GM19043 (cell line): ENCODE measurements around the gene OXTR.

Source experiments
- ATAC-seq: cut with Tn5 transposase; IDR thresholded peaks from one replicate; pipeline ENCODE4 v1.9.1; 2021; ENCODE audit warnings: low read depth; ENCODE audit not compliant: unreplicated experiment

Gene OXTR

GRCh38 chr3:8769088-8769822, at the start of gene OXTR:
TSS of gene OXTR (minus strand) at chr3:8769613. CDS start at chr3:8768187, 1,426 bp downstream.
- peak; percentile 64 for ATAC-seq

DNA sequence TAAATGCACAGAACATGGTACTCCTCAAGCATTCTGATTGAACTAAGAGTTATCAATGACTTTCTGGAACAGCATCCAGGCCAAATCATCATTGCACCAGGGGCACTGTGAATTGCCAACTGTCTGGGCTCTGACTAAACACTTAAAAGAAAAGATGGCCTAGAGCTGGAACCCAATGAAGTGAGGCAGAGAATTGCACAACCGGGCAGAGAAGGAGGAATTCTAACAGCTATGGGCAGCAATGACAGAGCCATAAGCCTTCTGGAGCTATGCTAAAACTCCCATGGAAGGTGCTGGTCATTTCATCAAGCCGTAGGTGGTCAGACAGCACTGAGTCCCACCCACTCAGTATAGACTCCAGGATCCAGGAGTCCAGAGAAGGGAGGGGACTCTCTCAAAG, 48.1 kb upstream of the OXTR start:
- ATAC-seq: no peak

DNA sequence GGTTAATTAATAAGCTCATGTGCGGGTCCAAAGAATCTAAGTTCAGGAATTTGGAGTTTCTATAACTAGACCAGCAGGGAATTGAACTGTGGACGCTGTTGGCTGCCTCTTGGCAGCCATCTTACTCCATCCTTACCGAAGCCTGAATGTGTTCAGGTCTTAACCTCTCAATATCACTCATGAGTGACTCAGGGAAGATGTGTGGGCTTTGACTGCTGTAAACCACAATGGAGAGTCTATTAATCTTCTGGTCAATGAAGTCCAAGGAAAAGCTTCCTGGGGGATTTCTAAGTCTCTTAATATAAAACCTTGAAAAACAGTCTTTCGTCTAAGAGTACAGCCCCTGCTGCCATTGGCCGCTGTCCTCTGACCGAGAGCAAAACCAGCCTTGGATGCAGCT, 46.7 kb upstream of the OXTR start:
- ATAC-seq: no peak

DNA sequence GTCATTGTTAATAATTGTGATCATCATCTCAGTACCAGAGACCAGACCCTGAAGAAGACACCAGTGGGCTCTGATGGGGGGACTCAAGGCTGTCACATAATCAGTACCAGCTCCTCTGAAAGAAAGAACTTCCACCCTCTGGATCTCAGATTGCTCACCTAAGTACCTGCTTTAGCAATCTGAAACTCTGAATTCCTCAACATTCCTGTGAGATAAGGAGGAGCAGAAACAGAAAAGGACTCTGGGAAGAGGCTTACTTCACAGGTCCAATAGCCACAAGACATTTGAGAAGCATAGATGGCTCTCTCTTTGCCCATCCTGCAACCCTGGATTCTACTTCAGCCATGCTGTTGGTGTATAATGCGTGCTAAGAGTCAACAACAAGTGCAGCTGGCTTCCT, 44.0 kb upstream of the OXTR start:
- no peak for ATAC-seq

DNA sequence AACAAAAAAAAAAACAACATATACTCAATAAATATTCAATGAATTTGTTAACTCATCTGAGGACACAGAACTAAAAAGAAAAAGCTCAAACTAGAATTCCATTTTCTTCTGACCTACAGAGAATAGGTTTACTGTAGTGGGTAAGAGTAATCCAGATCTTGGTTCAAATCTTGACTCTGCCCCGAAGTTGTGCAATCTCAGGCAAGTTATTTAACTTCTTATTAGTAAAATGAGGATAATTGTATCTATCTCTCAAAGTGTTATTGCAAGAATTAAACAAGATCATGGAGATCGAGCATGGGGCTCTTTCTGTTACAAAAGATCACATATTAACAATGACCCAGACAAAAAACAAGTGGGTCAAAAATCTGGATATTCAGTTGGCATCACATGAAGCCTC, 41.1 kb upstream of the OXTR start:
- ATAC-seq: no peak

GRCh38 chr3:8805774-8806173, 36.4 kb upstream of the OXTR start:
- no peak for ATAC-seq

GRCh38 chr3:8802256-8802655, 32.8 kb upstream of the OXTR start:
- ATAC-seq: no peak

GRCh38 chr3:8800016-8800415, 30.6 kb upstream of the OXTR start:
- no peak for ATAC-seq

DNA sequence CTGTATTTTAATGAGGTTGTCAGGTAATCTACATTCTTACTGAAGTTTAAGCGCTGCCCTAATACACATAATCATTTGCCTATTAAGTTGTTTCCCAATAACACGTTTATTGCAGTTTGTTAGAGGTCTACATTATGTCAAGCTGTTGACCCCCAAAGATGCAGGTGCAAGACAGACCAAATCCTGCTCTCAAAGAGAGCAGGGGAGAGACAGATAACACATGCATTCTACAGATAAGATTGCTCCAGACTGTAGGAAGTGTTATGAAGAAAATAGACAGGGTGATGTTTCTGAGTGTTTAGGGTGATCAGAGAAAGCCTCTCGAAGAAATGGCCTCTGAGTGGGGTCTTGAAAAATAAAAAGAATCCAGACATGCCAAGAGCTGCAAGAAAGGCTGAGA, 24.8 kb upstream of the OXTR start:
- no peak for ATAC-seq

DNA sequence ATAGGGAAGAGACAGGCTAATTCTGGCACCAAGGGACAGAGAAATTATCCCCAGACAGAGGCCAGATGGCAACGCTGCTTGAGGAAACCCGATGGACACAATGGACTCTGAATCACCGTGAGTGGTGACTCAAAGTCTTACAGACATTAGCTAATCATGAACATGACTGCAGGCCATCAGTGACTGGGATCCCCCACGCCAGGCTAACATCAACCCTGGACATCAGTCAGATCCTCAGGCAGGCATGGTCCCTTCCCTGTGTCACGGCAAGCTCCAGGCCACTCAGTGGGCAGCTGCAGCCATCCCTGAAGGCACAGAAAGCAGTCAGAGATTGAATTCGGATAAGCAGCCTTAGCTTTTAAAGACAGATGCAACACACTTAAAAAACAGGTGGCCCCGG, 23.8 kb upstream of the OXTR start:
- no peak for ATAC-seq

DNA sequence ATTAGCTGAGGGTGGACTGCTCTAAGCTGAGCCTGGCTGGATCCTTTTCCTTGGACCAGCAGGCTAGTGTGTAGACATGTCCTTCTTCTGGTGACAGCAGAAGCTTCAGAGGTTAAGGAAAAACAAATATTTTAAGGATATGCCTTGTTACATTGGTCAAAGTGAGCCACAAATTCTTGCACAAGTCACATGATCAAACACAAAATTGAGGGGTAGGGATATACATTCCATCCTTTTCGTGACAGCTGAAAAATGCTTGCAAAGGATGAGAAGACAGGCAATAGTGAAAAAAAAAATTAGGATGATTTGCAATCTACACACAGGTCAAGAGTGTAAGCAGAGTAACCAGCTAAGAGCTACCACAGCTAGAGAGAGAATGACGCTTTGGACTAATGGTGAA, 21.1 kb upstream of the OXTR start:
- ATAC-seq: no peak

DNA sequence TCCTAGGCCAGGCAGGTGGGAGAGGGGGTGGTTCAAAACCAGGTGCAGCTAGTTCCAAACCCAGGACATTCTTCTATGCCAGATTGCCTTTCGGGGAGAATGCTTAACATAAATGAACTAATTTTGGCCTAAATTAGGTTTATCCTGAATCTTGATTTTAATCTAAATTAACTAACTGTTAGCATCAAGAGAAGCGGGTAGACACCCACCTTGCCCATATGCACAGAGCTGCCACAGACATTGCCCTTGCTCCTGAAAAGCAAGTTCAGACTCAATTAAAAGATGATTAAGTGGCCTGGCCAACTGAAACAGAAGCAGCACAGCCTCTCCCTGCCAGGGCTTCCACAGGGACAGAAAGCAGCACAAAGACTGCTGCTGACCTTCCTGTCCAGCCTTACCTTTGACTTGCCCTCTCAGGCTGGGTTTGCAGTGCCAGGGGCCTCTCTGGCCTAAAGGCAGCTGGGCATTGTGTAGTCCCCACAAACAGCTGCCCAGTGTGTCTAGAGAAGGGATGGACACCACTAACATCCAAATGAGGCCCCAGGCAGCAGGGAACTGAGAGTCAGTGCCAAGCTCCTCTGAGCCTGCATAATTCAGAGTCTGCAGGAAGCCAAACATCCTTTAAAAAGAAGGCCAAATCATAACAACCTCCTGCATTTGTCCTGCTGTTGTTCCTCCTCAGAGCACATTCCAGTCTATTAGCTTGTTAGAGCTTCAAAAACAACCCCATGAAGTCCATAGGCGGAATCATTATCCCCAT, 15.4 kb upstream of the OXTR start:
- ATAC-seq: no peak

DNA sequence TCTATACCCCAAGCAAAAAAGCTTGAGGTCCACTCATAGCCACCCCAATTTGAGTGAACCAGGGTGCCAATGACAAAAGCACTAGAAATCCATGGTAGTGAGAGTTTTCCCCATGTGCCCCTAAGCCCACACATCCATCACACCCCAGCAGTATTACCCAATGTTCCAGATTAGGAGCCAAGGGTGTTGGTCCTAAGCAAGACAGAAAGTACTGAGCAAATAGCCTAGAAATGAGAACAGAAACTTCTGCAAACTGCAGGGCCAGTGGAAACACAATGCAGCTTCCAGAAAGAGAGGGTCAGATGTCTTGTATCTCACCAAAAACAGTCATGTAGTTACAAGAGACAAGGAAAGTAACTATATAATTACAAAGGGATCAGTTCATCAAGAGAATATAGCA, 10.9 kb upstream of the OXTR start:
- no peak for ATAC-seq

- ATAC-seq: no peak
Measured at GRCh38 chr3:8778475-8778874, 9.1 kb upstream of the OXTR start.

- ATAC-seq: no peak
Measured at GRCh38 chr3:8777978-8778267, 8.5 kb upstream of the OXTR start.

- no peak for ATAC-seq
Measured at GRCh38 chr3:8777201-8777977, 8.0 kb upstream of the OXTR start.

- no peak for ATAC-seq
Measured at GRCh38 chr3:8776406-8776805, 7.0 kb upstream of the OXTR start.

DNA sequence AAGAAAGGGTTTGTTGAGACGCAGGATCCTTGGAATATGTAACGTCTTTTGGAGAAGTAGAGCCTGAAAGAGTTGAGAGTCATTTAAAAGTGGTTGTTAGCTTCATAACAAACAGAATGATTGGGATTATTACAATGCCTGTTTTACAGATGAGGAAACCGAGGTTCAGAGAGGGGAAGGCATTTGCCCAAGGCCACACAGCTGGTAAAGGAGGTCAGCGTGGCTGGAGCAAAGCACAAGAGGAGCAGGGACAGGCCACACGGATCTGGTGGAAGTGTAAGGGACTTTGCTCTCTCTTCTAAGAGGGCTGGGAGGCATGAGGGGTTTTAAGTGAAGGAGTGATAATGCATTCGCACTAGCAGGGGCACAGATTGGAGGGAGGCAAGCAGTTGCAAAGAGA, 6.2 kb upstream of the OXTR start:
- no peak for ATAC-seq

DNA sequence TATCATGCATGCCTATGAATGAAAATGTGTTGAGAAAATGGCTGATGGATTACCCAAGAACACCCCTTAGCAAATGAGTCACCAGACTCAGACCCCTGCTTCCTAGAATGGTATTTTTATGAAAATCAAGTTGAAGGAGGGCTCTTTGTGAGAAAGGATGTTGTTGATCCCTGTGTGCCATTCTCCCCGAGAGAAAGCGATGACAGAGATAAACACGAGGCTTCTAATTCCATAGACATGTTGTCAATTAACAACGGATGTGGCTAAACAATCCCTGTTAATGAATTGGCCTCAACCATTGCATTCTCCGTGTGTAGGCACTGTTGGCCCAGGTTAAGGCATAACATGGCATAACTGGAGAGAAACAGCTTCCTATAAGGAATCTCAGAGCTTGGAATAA, 5.8 kb upstream of the OXTR start:
- no peak for ATAC-seq

- ATAC-seq: no peak
Measured at GRCh38 chr3:8773941-8774542, 4.6 kb upstream of the OXTR start.

GRCh38 chr3:8768364-8769087, 887 bp downstream of the OXTR start:
- ATAC-seq: peak; percentile 12
